Thoracic aorta (tissue), 2 donors: Measurements from ENCODE around the gene SMARCA4. TPM values are rescaled to one million over a fixed set of nuclear protein-coding genes. Genes with fewer than 3 reads are reported as not detected.

Experiments
- ATAC-seq: fragments of 150-250 bp; one replicate; pipeline ENCODE4 v1.8.0; 2017; ENCODE audit warnings: low read depth; ENCODE audit not compliant: insufficient number of reproducible peaks, low FRiP score
- DNase-seq: peaks from one replicate; pipeline ENCODE4 v3.0.0-alpha.2; 2020; ENCODE audit warnings: low spot score
- H3K27ac ChIP-seq, 2 donors: fragments of 200-600 bp; sonication (generic); 1 replicate in 1 of 2; 2 replicates in 1 of 2; pipeline ENCODE4 v1.5.1; 2016; ENCODE audit warnings: mild to moderate bottlenecking in 2 of 2, moderate library complexity in 2 of 2
- H3K27me3 ChIP-seq: fragments of 200-600 bp; sonication (generic); replicated peaks from 2 replicates; pipeline ENCODE4 v1.6.0; 2016; ENCODE audit warnings: mild to moderate bottlenecking; ENCODE audit not compliant: insufficient read depth
- H3K36me3 ChIP-seq: fragments of 200-600 bp; sonication (generic); one replicate; pipeline ENCODE4 v1.5.1; 2016
- H3K4me1 ChIP-seq, 2 donors: fragments of 200-600 bp; sonication (generic); 1 replicate in 1 of 2; 2 replicates in 1 of 2; pipeline versions ENCODE4 v1.5.1 to v1.6.0; 2016; ENCODE audit warnings: low read depth in 2 of 2, mild to moderate bottlenecking in 1 of 2; ENCODE audit not compliant: control insufficient read depth in 1 of 2
- H3K4me3 ChIP-seq: fragments of 200-600 bp; sonication (generic); 2 replicates; pipeline ENCODE4 v1.5.1; 2016; ENCODE audit warnings: mild to moderate bottlenecking
- H3K9me3 ChIP-seq: fragments of 200-600 bp; sonication (generic); 2 replicates; pipeline ENCODE4 v1.5.1; 2016
- total RNA-seq, 2 donors: library from RNA; depleted of rRNA; stranded (reverse); fragments of >200 nt; gene quantifications; one replicate each; pipeline versions ENCODE4 v1.1.0 to v1.2.3, GENCODE V29; 2016
- TF ChIP-seq, protein P1 (sequence below): fragments of 200-600 bp; sonication (generic); IDR thresholded peaks from one replicate; pipeline ENCODE4 v1.5.1; 2019; ENCODE audit warnings: antibody characterized with exemption

SMARCA4 gene
- total RNA-seq, 2 donors from 2014 or later: 63.8 to 85.9 TPM

- TF ChIP-seq, protein P1, sequence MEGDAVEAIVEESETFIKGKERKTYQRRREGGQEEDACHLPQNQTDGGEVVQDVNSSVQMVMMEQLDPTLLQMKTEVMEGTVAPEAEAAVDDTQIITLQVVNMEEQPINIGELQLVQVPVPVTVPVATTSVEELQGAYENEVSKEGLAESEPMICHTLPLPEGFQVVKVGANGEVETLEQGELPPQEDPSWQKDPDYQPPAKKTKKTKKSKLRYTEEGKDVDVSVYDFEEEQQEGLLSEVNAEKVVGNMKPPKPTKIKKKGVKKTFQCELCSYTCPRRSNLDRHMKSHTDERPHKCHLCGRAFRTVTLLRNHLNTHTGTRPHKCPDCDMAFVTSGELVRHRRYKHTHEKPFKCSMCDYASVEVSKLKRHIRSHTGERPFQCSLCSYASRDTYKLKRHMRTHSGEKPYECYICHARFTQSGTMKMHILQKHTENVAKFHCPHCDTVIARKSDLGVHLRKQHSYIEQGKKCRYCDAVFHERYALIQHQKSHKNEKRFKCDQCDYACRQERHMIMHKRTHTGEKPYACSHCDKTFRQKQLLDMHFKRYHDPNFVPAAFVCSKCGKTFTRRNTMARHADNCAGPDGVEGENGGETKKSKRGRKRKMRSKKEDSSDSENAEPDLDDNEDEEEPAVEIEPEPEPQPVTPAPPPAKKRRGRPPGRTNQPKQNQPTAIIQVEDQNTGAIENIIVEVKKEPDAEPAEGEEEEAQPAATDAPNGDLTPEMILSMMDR: no peak
- H3K4me3 ChIP-seq: no peak overlapping the region
- H3K27me3 ChIP-seq: no peaks in the 10 kb centered on the region
- no peaks in the 10 kb centered on the region for H3K9me3 ChIP-seq
- DNase-seq: no peak
- no peak overlapping the region for H3K27ac ChIP-seq
- no peak for ATAC-seq
- H3K4me1 ChIP-seq: no peaks in the 10 kb centered on the region
- H3K36me3 ChIP-seq: peaks cover 44% of the 10 kb centered on the region
These were observed 45.4 kb upstream of the SMARCA4 start for GRCh38 chr19:10915130-10916091.

DNA sequence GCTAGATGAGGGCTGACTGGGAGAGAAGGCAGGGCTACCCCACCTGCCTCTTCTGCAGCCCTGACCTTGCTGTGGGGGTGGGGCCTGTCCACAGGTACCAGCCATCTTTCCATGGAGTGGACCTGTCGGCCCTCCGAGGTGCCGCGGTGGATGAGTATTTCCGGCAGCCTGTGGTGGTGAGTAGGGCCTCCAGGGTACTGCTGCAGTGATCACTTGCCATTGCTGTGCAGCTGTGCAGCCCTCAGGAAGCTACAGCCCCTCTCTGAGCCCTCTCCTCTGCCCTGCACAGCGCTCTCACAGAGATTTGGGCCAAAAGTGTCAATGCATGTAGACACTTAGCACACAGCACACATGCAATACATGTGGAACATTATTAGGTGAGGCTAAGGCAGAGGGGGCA, 44.2 kb upstream of the SMARCA4 start:
- no peaks in the 10 kb centered on the region for H3K9me3 ChIP-seq
- DNase-seq (no peak), ATAC-seq (no peak)
- H3K4me3 ChIP-seq: no peak overlapping the region
- no peaks in the 10 kb centered on the region for H3K27me3 ChIP-seq
- H3K36me3 ChIP-seq: peaks cover 48% of the 10 kb centered on the region
- TF ChIP-seq, protein P1: no peak
- H3K27ac ChIP-seq: no peak overlapping the region
- no peaks in the 10 kb centered on the region for H3K4me1 ChIP-seq

- no peak for ATAC-seq
- peaks cover 42% of the 10 kb centered on the region for H3K36me3 ChIP-seq
- no peaks in the 10 kb centered on the region for H3K4me1 ChIP-seq
- no peak overlapping the region for H3K27ac ChIP-seq
- TF ChIP-seq, protein P1: no peak
- H3K27me3 ChIP-seq: no peaks in the 10 kb centered on the region
- no peaks in the 10 kb centered on the region for H3K9me3 ChIP-seq
- no peak overlapping the region for H3K4me3 ChIP-seq
- DNase-seq: no peak
These were observed 42.5 kb upstream of the SMARCA4 start for GRCh38 chr19:10918359-10918758.

- H3K27ac ChIP-seq: no peak overlapping the region
- TF ChIP-seq, protein P1: no peak
- no peaks in the 10 kb centered on the region for H3K4me1 ChIP-seq
- H3K9me3 ChIP-seq: no peaks in the 10 kb centered on the region
- peaks cover 33% of the 10 kb centered on the region for H3K36me3 ChIP-seq
- ATAC-seq (no peak), DNase-seq (no peak)
- H3K4me3 ChIP-seq: no peak overlapping the region
- H3K27me3 ChIP-seq: no peaks in the 10 kb centered on the region
These were observed 41.2 kb upstream of the SMARCA4 start for GRCh38 chr19:10919352-10920287.

- no peak for ATAC-seq
- Histone ChIP-seq H3K9me3 (no peaks in the 10 kb centered on the region), H3K4me3 (no peak overlapping the region), H3K27ac (no peak overlapping the region), H3K27me3 (no peaks in the 10 kb centered on the region), H3K36me3 (peaks cover 39% of the 10 kb centered on the region), H3K4me1 (no peaks in the 10 kb centered on the region)
- TF ChIP-seq, protein P1: no peak
- no peak for DNase-seq
These were observed 40.6 kb upstream of the SMARCA4 start for GRCh38 chr19:10920288-10920655.
